Fibroblast of skin of left quadriceps (primary cell): ENCODE results near the gene WDR53.
"Not testable (repeated sequence)": the region's sequence is repeated elsewhere in the genome, so short reads cannot be mapped to it uniquely, and the experiment has no call there.

Experiments
- DNase-seq, 2 experiments: peaks; one replicate each; pipeline ENCODE4 v3.0.0-alpha.2; 2013; ENCODE audit warnings: low read depth in 2 of 2

WDR53 gene

DNA sequence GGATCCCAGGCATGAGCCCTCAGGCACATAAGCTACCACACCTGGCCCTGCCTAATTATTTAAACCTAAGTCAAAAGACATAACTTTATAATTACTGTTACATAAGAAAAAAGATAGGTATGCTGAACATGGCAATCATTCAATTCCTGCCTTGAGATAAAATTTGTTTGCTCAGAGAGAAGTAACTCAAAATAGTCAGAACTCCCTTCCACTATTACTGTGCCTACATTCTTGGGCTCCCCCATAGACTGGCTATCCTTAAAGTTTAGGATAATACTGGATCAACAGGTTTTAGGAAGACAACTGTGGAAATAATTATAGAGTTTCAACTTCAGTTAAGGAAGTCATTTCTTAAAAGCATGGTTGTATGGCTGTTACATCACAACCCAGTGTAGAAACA lies 9.9 kb downstream of the WDR53 start:
- no peak for DNase-seq

DNA sequence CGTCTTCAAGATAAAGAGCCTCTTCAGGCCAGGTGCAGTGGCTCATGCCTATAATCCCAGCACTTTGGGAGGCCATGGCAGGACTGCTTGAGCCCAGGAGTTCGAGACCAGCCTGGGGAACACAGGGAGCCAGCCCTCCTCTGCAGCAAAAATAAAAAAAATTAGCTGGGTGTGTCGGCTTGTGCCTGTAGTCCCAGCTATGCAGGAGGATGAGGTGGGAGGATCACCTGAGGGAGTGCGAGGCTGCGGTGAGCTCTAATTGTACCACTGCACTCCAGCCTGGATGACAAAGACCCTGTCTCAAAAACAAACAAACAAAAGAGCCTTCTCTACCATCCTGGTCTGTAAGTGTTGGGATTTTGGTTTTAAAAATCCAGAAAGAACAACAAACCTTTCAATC lies 11.1 kb downstream of the WDR53 start:
- DNase-seq: no peak

DNA sequence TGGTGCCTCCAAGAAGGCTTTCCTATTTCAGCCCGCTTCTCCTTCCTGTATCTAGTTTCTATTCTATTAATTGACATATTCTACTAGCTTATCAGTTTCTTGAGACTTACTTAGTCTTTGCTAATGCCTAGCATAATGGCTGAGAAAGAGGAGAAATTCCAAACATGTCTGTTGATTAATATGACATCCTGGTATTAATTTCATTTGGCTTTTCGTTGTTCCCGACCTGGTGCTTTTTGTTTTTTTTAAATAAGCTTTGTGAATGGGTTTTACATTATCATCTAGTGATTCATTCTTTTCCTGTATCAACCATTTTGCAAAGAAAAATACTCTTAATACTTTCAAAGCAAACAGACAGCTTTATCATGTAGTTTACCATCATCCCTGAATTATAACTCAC lies 13.1 kb downstream of the WDR53 start:
- DNase-seq: no peak

DNA sequence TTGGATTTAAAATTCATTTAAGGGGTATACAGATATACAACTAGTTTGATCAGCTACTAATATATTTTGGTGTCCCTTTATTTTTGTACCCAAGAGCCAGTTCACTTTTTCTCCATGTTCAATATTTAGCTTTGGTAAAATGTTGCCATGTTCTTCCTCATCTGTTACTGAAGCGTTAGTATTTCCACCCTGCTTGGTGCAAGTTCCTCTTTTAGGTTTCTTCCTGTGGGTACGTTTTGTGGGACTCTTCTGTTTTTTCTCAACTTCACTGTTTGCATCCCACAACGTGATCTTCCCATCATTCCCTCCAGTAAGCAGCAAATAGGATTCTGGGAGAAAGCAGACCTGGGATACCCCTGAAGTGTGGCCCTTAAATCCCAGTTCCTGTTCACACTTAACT lies 14.1 kb downstream of the WDR53 start:
- no peak for DNase-seq

DNA sequence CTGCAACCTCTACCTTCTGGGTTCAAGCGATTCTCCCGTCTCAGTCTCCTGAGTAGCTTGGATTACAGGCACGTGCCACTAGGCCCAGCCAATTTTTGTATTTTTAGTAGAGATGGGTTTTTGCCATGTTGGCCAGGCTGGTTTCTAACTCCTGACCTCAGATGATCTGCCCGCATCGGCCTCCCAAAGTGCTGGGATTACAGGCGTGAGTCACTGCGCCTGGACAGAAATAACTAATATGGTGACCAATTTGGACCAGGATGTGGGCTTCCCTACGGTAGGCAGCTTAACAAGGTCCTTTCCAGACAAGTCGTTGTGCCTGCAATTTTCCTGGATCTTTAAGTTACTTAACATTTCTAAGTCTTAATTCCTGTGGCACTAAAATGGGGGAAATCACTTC lies 14.8 kb downstream of the WDR53 start:
- no peak for DNase-seq

DNA sequence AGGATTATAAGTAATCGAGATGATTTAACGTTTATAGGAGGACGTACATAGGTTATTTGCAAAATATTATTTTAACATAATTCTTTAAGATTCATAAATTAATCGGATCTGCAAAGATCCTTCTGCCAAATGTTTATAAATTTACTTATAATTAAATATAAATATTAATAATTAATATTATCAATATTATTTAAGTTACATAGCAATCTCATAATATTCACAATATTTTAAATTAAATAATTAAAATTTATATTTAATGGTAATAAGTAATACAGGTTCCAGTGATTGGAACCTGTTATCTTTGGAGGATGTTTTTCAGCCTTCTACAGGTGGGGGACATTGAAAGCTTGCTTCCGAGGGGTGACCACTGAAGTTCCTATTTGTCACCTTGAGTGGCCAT lies 16.1 kb downstream of the WDR53 start:
- DNase-seq: no peak

DNA sequence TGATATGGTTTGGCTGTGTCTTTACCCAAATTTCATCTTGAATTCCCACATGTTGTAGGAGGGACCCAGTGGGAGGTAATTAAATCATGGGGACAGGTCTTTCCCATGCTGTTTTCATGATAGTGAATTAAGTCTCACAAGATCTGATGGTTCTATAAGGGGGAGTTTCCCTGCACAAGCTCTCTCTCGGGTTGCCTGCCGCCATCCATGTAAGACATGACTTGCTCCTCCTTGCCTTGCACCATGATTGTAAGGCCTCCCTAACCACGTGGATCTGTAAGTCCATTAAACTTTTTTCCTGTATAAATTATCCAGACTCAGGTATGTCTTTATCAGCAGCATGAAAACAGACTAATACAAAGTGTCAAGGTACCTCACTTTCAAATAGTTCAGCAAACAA lies 18.2 kb downstream of the WDR53 start:
- DNase-seq: not testable (repeated sequence)

DNA sequence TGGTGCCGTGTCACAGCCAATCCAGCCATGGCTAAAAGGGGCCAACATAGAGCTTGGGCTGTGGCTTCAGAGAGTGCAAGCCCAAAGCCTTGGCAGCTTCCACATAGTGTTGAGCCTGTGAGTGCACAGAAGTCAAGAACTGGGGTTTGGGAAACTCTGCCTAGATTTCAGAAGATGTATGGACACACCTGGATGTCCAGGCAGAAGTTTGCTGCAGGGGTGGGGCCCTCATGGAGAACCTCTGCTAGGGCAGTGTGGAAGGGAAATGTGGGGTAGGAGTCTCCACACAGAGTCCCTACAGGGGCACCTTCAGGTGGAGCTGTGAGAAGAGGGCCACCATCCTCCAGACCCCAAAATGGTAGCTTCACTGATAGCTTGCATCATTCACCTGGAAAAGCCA lies 19.0 kb downstream of the WDR53 start:
- not testable (repeated sequence) for DNase-seq

DNA sequence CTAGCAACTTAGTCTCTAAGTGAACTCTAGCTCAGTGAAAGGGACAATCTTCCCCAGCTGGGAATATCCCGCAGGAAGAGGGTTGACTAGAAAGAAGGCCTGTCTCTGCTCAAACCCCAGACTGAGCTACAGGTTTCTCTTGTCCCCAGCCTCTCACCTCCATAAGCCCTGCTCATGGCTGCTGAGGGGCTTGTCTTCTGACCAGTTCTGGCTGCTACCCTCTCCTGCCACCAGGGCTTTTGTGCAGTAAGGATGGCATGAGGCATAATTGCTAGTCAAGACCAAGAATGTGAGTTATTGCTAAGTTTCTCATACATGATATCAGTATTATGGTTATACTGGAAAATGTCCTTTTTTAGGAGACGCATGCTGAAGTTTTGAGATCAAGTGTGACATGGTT lies 21.3 kb downstream of the WDR53 start:
- DNase-seq: no peak

DNA sequence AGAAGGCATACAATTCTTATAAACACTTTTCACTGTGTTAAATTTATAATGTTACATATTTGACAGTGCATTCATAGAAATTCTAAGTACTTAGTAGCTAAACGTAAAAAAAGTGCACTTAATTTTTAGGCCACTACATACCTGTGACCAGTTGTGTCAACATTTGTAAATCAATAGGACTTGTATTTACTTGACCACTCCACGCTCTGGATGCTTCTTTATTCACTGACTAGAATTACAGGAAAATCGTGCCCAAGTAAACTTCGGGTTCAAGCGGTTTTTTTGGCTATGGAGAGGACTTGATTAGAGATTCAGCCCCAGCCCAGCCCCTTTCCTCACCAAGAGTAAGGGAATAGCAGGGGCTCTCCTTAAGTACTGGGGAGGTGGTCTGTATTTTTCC lies 21.8 kb downstream of the WDR53 start:
- DNase-seq: no peak

DNA sequence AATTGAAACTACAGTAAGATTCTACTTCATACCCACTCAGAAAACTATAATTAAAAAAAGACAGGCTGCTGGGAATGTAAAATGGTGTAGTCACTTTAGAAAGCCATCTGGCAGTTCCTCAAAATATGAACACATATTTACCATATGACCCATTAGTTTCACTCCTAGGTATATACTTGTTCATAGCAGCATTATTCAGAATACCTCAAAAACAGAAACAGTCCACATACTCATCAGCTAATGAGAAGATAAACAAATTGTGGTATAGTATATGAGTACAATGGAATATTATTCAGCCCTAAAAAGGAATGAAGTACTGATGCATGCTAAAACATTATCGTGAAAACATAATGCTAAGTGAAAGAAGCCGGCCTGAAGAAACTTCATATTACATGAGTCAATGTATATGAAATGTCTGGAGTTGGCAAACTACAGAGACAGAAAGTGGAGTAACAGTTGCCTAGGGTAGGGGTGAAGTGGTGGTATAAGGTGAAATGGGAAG lies 23.8 kb downstream of the WDR53 start:
- DNase-seq: no peak

DNA sequence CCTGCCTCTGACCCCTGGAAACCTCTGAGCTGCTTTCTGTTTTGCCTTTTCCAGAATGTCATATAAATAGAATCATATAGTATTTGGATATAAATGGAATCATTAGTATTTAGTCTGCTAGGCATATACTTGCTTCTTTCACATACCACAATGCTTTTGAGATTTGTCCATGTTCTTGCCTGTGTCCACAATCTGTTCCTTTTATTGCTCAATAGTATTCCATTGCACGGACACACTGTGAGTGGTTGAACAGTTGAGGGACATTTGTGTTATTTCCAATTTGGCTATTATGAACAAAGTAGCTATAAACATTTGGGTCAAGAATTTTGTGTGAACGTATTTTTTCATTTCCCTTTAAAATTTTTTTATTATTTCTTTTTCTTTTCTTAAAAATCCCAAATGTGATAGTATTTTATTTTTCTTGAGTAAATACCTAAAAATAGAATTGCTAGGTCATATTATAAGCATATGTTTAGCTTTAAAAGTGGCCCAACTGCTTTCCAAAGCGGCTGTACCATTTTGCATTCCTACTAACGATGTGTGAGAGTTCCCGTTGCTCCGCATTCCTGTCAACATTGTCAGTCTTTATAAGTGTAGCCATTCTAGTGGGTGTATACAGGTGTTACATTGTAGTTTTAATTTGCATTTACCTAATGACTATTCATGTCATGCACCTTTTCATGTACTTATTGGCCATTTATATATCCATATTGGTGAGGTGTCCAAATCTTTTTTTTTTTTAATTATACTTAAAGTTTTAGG lies 26.5 kb downstream of the WDR53 start:
- DNase-seq: no peak

DNA sequence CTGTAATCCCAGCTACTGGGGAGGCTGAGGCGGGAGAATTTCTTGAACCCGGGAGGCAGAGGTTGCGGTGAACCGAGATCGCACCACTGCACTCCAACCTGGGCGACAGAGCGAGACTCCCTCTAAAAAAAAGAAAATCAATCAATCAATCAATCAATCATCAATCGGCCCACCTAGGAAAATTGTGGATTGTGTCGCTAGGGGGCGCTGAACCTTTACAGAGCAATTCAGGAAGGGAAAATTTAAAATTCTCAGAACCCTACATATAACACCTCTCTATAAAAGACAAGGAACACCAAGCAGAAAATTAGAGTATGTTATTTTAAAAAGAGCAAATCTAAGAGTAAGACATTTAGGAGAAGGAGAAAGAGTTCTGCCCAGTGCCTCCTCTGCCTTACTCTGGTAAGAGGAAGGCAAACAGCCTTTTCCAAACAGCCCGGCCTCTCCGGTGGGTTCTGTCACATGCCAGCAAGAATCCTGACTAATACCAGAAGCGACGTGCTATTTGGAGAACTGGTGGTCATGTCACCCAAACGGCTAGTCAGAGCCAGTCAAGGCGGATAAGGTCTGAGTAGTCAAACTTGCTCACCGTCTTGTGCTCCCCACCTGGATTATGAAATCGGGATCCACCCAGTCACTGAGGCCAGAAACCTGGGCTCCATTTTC lies 30.9 kb downstream of the WDR53 start:
- no peak for DNase-seq

DNA sequence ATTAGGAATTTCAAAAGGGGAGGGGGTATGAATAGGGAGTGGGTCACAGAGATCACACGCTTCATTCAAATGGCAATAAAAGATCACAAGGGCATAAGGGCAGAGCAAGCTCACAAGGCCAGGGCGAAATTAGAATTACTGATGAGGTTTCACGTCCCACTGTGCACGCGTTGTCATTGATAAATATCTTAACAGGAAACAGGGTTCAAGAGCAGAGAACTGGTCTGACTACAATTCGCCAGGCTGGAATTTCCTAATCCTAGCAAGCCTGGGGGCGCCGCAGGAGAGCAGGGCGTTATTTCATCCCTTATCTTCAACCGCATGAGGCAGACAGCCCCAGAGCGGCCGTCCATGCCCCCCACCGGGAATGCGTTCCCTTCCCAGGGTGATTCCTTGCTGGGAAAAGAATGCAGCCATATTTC lies 35.1 kb downstream of the WDR53 start:
- DNase-seq: no peak

DNA sequence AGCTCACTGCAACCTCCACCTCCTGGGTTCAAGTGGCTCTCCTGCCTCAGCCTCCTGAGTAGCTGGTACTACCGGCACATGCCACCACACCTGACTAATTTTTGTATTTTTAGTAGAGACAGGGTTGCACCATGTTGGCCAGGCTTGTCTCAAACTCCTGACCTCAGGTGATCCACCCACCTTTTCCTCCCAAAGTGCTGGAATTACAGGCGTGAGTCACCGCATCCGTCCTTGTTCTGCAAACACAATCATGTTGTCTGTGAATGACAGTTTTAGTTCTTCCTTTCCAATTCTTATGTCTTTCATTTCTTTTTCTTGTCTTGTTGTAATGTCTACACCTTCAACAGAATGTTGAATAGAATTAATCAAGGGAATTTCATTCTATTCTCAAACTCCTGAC lies 36.9 kb downstream of the WDR53 start:
- no peak for DNase-seq

DNA sequence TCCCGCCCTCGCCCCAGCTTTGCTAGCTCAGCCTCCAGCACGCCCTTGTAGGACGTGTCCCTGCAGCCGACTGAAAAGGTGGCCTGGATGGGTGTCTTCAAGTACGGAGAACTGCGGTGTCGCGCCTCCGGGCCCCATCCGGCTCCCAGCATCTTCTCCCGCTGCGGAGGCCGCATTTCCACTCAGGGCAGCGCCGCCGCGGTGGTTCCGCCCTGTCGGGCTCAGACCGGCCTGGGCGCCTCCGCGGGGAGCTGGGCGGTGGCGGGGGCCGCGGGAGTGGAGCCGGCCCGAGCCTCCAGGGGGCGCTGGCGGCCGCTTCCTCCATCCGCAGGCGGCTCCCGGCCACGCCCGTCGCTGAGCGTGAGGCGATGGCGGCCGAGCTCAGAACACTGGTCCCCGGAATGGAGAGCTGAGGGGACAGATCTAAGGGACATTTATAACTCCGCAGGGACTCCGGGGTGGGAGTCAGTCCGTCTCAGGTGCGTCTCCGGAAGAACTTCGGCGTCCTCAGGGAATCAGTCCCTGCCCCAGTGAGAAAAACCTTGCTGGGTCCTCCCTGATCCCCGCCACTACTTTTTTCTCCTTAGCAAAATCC lies 39.6 kb downstream of the WDR53 start:
- DNase-seq: peak in 1 of 2 experiments; percentile 34

DNA sequence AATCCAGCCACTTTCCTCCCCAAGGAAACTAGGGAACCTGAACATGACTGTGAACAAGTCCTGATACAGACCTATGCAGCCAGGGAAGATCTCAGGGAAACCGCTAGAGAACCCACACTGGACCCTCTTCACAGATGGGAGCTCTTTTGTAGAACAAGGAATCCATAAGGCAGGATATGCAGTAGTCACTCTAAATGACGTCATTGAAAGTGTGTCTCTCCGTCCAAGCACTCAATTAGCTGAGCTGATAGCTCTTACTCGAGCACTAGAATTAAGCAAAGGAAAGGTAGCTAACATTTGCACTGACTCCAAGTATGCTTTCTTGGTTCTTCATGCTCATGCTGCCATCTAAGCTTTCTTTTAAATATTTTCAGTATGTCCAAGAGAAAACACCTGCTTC lies 43.2 kb downstream of the WDR53 start:
- no peak for DNase-seq

DNA sequence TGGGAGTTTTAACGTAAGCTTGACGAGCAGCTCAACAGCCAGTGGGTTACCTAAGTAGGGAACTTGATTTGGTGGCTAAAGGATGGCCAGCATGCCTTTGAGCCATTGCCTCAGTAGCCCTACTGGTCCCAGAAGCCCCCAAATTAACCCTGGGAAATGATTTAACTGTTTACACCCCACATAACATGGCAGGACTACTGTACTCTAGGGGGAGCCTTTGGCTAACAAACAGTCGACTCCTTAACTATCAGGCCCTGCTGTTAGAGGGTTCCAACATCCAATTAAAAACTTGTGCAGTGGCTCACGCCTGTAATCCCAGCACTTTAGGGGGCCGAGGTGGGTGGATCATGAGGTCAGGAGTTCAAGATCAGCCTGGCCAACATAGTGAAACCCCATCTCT lies 43.8 kb downstream of the WDR53 start:
- DNase-seq: no peak

DNA sequence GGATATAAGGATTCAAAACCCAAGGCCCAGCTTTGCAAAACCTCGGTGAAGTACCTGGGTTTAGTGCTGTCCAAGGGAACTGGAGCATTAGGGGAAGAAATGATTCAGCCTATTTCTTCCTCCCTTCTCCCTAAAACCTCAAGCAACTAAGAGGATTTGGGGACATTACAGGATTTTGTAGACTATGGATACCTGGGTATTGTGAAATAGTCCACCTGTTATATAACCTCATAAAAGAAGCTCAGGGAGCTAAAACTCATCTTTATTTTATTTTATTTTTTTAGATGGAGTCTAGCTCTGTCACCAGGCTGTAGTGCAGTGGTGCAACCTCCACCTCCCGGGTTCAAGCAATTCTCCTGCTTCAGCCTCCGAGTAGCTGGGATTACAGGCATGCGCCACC lies 44.5 kb downstream of the WDR53 start:
- no peak for DNase-seq

DNA sequence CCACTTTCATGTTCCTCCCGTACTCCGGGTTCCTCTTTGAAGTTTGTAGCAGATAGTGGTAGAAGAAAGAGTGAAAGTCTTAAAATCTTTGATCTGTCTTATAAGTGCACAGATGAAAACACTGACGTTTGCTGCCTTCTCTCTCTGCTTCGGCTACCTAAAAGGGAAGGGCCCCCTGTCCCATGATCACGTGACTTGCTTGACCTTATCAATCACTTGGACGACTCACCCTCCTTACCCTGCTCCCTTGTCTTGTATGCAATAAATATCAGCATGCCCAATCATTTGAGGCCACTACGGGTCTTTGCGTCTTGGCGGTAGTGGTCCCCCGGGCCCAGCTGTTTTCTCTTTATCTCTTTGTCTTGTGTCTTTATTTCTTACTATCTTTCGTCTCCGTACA lies 47.1 kb downstream of the WDR53 start:
- not testable (repeated sequence) for DNase-seq

DNA sequence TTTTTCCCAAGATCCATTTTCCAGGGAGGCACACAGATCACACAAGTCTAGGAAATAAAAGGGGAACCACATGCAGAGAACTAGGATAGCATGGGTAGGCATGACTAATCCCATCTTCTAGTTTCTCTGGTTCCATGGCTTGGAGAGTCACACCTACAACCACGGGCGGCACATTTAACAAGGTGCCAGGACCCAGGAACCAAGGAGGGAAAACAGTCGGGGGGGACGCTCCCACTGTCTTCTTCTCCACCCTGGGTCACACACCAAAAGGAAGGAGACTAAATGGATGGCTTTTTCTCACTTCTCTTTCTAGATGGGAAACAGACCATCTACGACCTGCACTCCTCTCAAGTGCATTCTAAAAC lies 48.7 kb downstream of the WDR53 start:
- no peak for DNase-seq

DNA sequence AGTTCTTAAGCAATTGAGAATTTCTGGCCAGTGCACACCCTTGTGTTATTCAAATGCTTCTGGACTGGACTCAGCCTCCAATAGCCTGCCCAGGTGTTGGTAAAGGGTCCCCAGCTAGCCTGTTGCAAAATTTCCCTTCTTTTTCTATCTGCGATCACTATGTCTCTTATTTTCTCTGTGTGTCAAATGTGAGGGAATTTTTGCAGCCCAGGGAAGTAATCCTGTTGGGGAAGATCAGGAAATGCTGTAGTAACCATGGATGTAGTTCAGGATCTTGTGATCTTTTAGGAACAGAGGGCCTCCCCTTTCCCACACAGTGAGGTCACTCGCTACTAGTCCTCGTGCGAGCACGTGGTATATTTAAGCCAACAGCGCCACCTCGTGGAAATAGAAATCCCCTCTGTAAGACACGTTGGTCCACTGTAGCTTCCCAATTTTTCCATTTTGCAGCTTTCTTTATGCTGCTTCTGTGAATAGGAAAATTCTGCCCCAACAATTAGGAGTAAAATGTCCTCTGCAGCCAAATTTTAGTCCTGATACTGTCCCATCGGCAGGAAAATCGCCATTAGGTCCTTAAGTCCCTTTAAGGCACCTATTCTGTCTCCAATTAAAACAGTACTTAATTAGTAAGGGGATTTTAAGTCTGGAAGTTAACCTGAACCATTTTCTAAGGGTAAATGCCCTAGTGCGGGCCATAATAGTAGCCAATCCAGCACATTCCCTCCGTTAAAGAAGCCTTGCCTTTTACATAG lies 49.2 kb downstream of the WDR53 start:
- no peak for DNase-seq
